Hypothalamus (tissue), 51 donors: Measurements from ENCODE around the gene KLRK1.
A peak's percentile ranks its signal among the peaks of the same experiment; 100 is the strongest.
"Not testable (repeated sequence)": the region's sequence is repeated elsewhere in the genome, so short reads cannot be mapped to it uniquely, and the experiment has no call there.

ENCODE experiments used
- DNase-seq, 51 donors: peaks; one replicate each; lab custom pipeline; 2025; lab: John Stamatoyannopoulos, UW

The KLRK1 gene

GRCh38 chr12:10390991-10391390, 1.1 kb upstream of the KLRK1 start:
- not testable (repeated sequence) for DNase-seq

- DNase-seq, result no peak
These were observed 1.0 kb downstream of the KLRK1 start for GRCh38 chr12:10388624-10389413.

GRCh38 chr12:10387498-10387897, 2.3 kb downstream of the KLRK1 start:
- not testable (repeated sequence) for DNase-seq

- DNase-seq, result no peak
These were observed 3.0 kb downstream of the KLRK1 start for GRCh38 chr12:10386857-10387256.

- no peak for DNase-seq
These were observed 4.7 kb downstream of the KLRK1 start for GRCh38 chr12:10385166-10385613.

GRCh38 chr12:10384191-10384590, 5.7 kb downstream of the KLRK1 start:
- DNase-seq, result no peak

GRCh38 chr12:10381928-10382628, 7.8 kb downstream of the KLRK1 start:
- no peak for DNase-seq

- DNase-seq, result not testable (repeated sequence)
These were observed 11.1 kb downstream of the KLRK1 start for GRCh38 chr12:10378737-10379136.

GRCh38 chr12:10374624-10375018, 15.2 kb downstream of the KLRK1 start:
- no peak for DNase-seq

GRCh38 chr12:10372559-10372958, 17.3 kb downstream of the KLRK1 start:
- peak in 4 of 51 donors; percentile 17 to 39 (median 22) for DNase-seq

- not testable (repeated sequence) for DNase-seq
These were observed 17.8 kb downstream of the KLRK1 start for GRCh38 chr12:10371893-10372535.

GRCh38 chr12:10369557-10370415, 20.1 kb downstream of the KLRK1 start:
- peak in 1 of 51 donors; percentile 4 for DNase-seq

GRCh38 chr12:10368206-10369171, 21.4 kb downstream of the KLRK1 start:
- peak in 4 of 51 donors; percentile 14 to 62 (median 28) for DNase-seq

- peak in 1 of 51 donors; percentile 28 for DNase-seq
These were observed 22.1 kb downstream of the KLRK1 start for GRCh38 chr12:10367714-10368113.

- DNase-seq, result peak in 2 of 51 donors; percentile 26 to 51
These were observed 23.0 kb downstream of the KLRK1 start for GRCh38 chr12:10366875-10367274.

- peak in 2 of 51 donors; percentile 66 to 83 for DNase-seq
These were observed 24.0 kb downstream of the KLRK1 start for GRCh38 chr12:10365696-10366405.

- DNase-seq, result peak in 36 of 51 donors; percentile 25 to 89 (median 52)
These were observed 24.8 kb downstream of the KLRK1 start for GRCh38 chr12:10364815-10365622.
